Stimulated activated CD8-positive, alpha-beta memory T cell treated with anti-CD3 and anti-CD28 coated beads, Interleukin-7, amount 100 ng/mL, for 1 hour (primary cell): ENCODE measurements around the gene KIAA1671.
"Not testable (repeated sequence)": the region's sequence is repeated elsewhere in the genome, so short reads cannot be mapped to it uniquely, and the experiment has no call there.

Experiments
- DNase-seq, 2 donors: peaks; one replicate each; pipeline ENCODE4 v3.0.0-alpha.2; 2020; ENCODE audit warnings: low read depth in 2 of 2

KIAA1671 gene

GRCh38 chr22:25201557-25202273 lies 249.2 kb downstream of the KIAA1671 start:
- DNase-seq = no peak

- DNase-seq = peak; percentile 15 to 18
Observed at GRCh38 chr22:25202290-25202921, 249.9 kb downstream of the KIAA1671 start.

- no peak for DNase-seq
Observed at GRCh38 chr22:25203082-25203481, 250.6 kb downstream of the KIAA1671 start.

- not testable (repeated sequence) for DNase-seq
Observed at GRCh38 chr22:25204547-25204946, 252.0 kb downstream of the KIAA1671 start.

GRCh38 chr22:25205847-25206246 lies 253.3 kb downstream of the KIAA1671 start:
- no peak for DNase-seq

- no peak for DNase-seq
Observed at GRCh38 chr22:25206998-25207397, 254.5 kb downstream of the KIAA1671 start.

GRCh38 chr22:25207553-25208157 lies 255.1 kb downstream of the KIAA1671 start:
- no peak for DNase-seq

- no peak for DNase-seq
Observed at GRCh38 chr22:25208328-25208727, 255.8 kb downstream of the KIAA1671 start.

GRCh38 chr22:25208743-25209505 lies 256.4 kb downstream of the KIAA1671 start:
- no peak for DNase-seq

GRCh38 chr22:25210793-25211192 lies 258.3 kb downstream of the KIAA1671 start:
- DNase-seq = no peak

- DNase-seq = no peak
Observed at GRCh38 chr22:25212337-25212736, 259.8 kb downstream of the KIAA1671 start.

GRCh38 chr22:25213221-25213620 lies 260.7 kb downstream of the KIAA1671 start:
- DNase-seq = no peak

- no peak for DNase-seq
Observed at GRCh38 chr22:25216230-25216629, 263.7 kb downstream of the KIAA1671 start.

GRCh38 chr22:25219211-25219689 lies 266.7 kb downstream of the KIAA1671 start, which contains the start of gene CRYBB2:
Gene CRYBB2 (plus strand): TSS chr22:25219639. CDS start chr22:25221430, 1,791 bp downstream.
- DNase-seq = no peak

- no peak for DNase-seq
Observed at GRCh38 chr22:25219948-25220442, 267.5 kb downstream of the KIAA1671 start.

GRCh38 chr22:25221790-25222189 lies 269.3 kb downstream of the KIAA1671 start:
- no peak for DNase-seq

- no peak for DNase-seq
Observed at GRCh38 chr22:25223269-25223850, 270.8 kb downstream of the KIAA1671 start.

GRCh38 chr22:25228822-25229221 lies 276.3 kb downstream of the KIAA1671 start:
- no peak for DNase-seq

- DNase-seq = not testable (repeated sequence)
Observed at GRCh38 chr22:25230760-25231159, 278.2 kb downstream of the KIAA1671 start.

GRCh38 chr22:25232301-25232700 lies 279.8 kb downstream of the KIAA1671 start:
- no peak for DNase-seq

GRCh38 chr22:25233706-25234105 lies 281.2 kb downstream of the KIAA1671 start:
- not testable (repeated sequence) for DNase-seq
